HG02852 (cell line): ENCODE results near the gene MARCKSL1.
"Not testable (repeated sequence)": the region's sequence is repeated elsewhere in the genome, so short reads cannot be mapped to it uniquely, and the experiment has no call there.

Source experiments
- ATAC-seq: cut with Tn5 transposase; IDR thresholded peaks from one replicate; pipeline ENCODE4 v1.9.1; 2021; ENCODE audit warnings: mild to moderate bottlenecking, moderate library complexity; ENCODE audit not compliant: unreplicated experiment

Gene MARCKSL1

GRCh38 chr1:32335790-32336590, at the start of gene MARCKSL1:
MARCKSL1 (minus strand) TSS chr1:32336233; CDS start chr1:32336033, 200 bp downstream.
- peak; percentile 37 for ATAC-seq

- no peak for ATAC-seq
Measured at GRCh38 chr1:32380057-32380456, 44.0 kb upstream of the MARCKSL1 start.

GRCh38 chr1:32377541-32378220, 41.6 kb upstream of the MARCKSL1 start:
- no peak for ATAC-seq

GRCh38 chr1:32376199-32376598, 40.2 kb upstream of the MARCKSL1 start:
- no peak for ATAC-seq

GRCh38 chr1:32373996-32374592, 38.1 kb upstream of the MARCKSL1 start:
- ATAC-seq, result no peak

GRCh38 chr1:32372149-32372756, 36.2 kb upstream of the MARCKSL1 start:
- ATAC-seq, result no peak

GRCh38 chr1:32367912-32368635, 32.0 kb upstream of the MARCKSL1 start:
- no peak for ATAC-seq

- no peak for ATAC-seq
Measured at GRCh38 chr1:32365445-32365844, 29.4 kb upstream of the MARCKSL1 start.

GRCh38 chr1:32364836-32365235, 28.8 kb upstream of the MARCKSL1 start:
- ATAC-seq, result no peak

GRCh38 chr1:32363713-32364112, 27.7 kb upstream of the MARCKSL1 start:
- no peak for ATAC-seq

GRCh38 chr1:32362474-32363313, 26.7 kb upstream of the MARCKSL1 start, which contains the start of the genes FAM229A and TSSK3:
FAM229A (minus strand) TSS chr1:32362485; CDS start chr1:32362091, 394 bp downstream.
TSSK3 (plus strand) TSS chr1:32362539; CDS start chr1:32362702, 163 bp downstream.
- no peak for ATAC-seq

- no peak for ATAC-seq
Measured at GRCh38 chr1:32361674-32362473, 25.8 kb upstream of the MARCKSL1 start.

- ATAC-seq, result no peak
Measured at GRCh38 chr1:32361308-32361673, 25.3 kb upstream of the MARCKSL1 start.

- no peak for ATAC-seq
Measured at GRCh38 chr1:32358435-32358834, 22.4 kb upstream of the MARCKSL1 start.

- ATAC-seq, result no peak
Measured at GRCh38 chr1:32357614-32358013, 21.6 kb upstream of the MARCKSL1 start.

- no peak for ATAC-seq
Measured at GRCh38 chr1:32356478-32356877, 20.4 kb upstream of the MARCKSL1 start.

GRCh38 chr1:32355778-32356177, 19.7 kb upstream of the MARCKSL1 start:
- not testable (repeated sequence) for ATAC-seq

GRCh38 chr1:32353886-32354570, 18.0 kb upstream of the MARCKSL1 start:
- no peak for ATAC-seq
